B cell (primary cell): Measurements from ENCODE around the gene NECTIN4. TPM values are rescaled to one million over a fixed set of nuclear protein-coding genes. Genes with fewer than 3 reads are reported as not detected.
A peak's percentile ranks its signal among the peaks of the same experiment; 100 is the strongest.

Experiments used
- ATAC-seq: fragments of 200-7000 bp; cut with Tn5 transposase; one replicate; pipeline ENCODE4 v1.10.0; 2021; ENCODE audit warnings: low read depth, mild to moderate bottlenecking, moderate number of reproducible peaks, moderate library complexity
- CTCF ChIA-PET: fragments of 350-600 bp; sonication (Branson Sonifier 250); formaldehyde crosslinking; loops from one replicate; lab custom pipeline; 2021; ENCODE audit warnings: antibody characterized with exemption, inconsistent platforms; lab: Charles Lee
- POLR2A ChIA-PET: fragments of 350-600 bp; sonication (Branson Sonifier 250); formaldehyde crosslinking; loops from one replicate; lab custom pipeline; 2021; ENCODE audit warnings: antibody characterized with exemption; lab: Charles Lee
- DNase-seq: peaks from one replicate; pipeline ENCODE4 v3.0.0; 2013
- H2AFZ ChIP-seq: 2 replicates; pipeline ENCODE4 v1.6.1; 2012; ENCODE audit warnings: mild to moderate bottlenecking, low read depth, low read length; ENCODE audit not compliant: insufficient read depth, poor library complexity, severe bottlenecking
- H3K27ac ChIP-seq, 2 donors: 1 replicate in 1 of 2; 2 replicates in 1 of 2; pipeline ENCODE4 v1.5.1; 2012 to 2013; ENCODE audit warnings: low read length in 2 of 2, mild to moderate bottlenecking in 2 of 2, moderate library complexity in 1 of 2
- H3K27me3 ChIP-seq, 4 experiments: fragments of 200-600 bp in 1 of 4; sonication (generic) in 1 of 4; replicated peaks in 1 of 4; 1 replicate in 2 of 4; 2 replicates in 2 of 4; pipeline versions ENCODE4 v1.6.1 to v1.7.0; 2013 to 2016; ENCODE audit warnings: low read length in 3 of 4, mild to moderate bottlenecking in 2 of 4, mixed read lengths in 1 of 4, moderate library complexity in 1 of 4; ENCODE audit not compliant: insufficient read depth in 4 of 4, control insufficient read depth in 3 of 4; ENCODE audit errors: control extremely low read depth in 1 of 4
- H3K36me3 ChIP-seq, 2 experiments: replicated peaks in 1 of 2; 1 replicate in 1 of 2; 2 replicates in 1 of 2; pipeline versions ENCODE4 v1.6.1 to v1.7.1; 2013; ENCODE audit warnings: low read length in 1 of 2; ENCODE audit not compliant: insufficient read depth in 2 of 2, control insufficient read depth in 1 of 2; ENCODE audit errors: control extremely low read depth in 1 of 2, extremely low read depth in 1 of 2
- H3K4me1 ChIP-seq, 2 donors: fragments of 200-600 bp in 1 of 2; sonication (generic) in 1 of 2; 1 replicate in 1 of 2; 2 replicates in 1 of 2; pipeline versions ENCODE4 v1.5.1 to v1.6.1; 2013 to 2017; ENCODE audit warnings: low read length in 2 of 2; ENCODE audit not compliant: control insufficient read depth in 2 of 2, insufficient read depth in 2 of 2
- H3K4me2 ChIP-seq: replicated peaks from 2 replicates; pipeline ENCODE3; 2012; ENCODE audit warnings: mild to moderate bottlenecking, low read depth, low read length; ENCODE audit not compliant: poor library complexity, severe bottlenecking
- H3K4me3 ChIP-seq, 5 experiments: fragments of 200-600 bp in 1 of 5; sonication (generic) in 1 of 5; 1 replicate in 3 of 5; 2 replicates in 2 of 5; pipeline versions ENCODE4 v1.5.1 to v1.7.0; 2011 to 2016; ENCODE audit warnings: low read length in 4 of 5, mild to moderate bottlenecking in 4 of 5, low read depth in 2 of 5, control low read depth in 1 of 5, moderate library complexity in 1 of 5; ENCODE audit not compliant: insufficient read depth in 1 of 5; ENCODE audit errors: control extremely low read depth in 1 of 5, extremely low read depth in 1 of 5
- H3K79me2 ChIP-seq: fragments of 200-600 bp; sonication (generic); one replicate; pipeline ENCODE4 v1.6.0; 2016; ENCODE audit warnings: low read length; ENCODE audit not compliant: control insufficient read depth, insufficient read depth
- H3K9ac ChIP-seq: fragments of 200-600 bp; sonication (generic); 2 replicates; pipeline ENCODE4 v1.6.1; 2017; ENCODE audit warnings: mild to moderate bottlenecking, low read length, moderate library complexity
- H3K9me3 ChIP-seq, 3 donors: one replicate each; pipeline versions ENCODE4 v1.6.1 to v1.7.1; 2013; ENCODE audit warnings: low read length in 2 of 3; ENCODE audit not compliant: control insufficient read depth in 2 of 3, insufficient read depth in 1 of 3; ENCODE audit errors: control extremely low read depth in 1 of 3
- H4K20me1 ChIP-seq: 2 replicates; pipeline ENCODE4 v1.6.0; 2012; ENCODE audit warnings: mild to moderate bottlenecking, low read length; ENCODE audit not compliant: insufficient read depth, control insufficient read depth, poor library complexity, severe bottlenecking
- H3K27ac Mint-ChIP-seq: one replicate; pipeline ENCODE4 v1.8.0; 2021; ENCODE audit warnings: mixed read lengths
- H3K27me3 Mint-ChIP-seq: one replicate; pipeline ENCODE4 v1.8.0; 2021; ENCODE audit warnings: mixed read lengths
- H3K4me1 Mint-ChIP-seq: one replicate; pipeline ENCODE4 v1.8.0; 2021; ENCODE audit warnings: mixed read lengths
- H3K4me3 Mint-ChIP-seq: one replicate; pipeline ENCODE4 v1.8.0; 2021; ENCODE audit warnings: mixed read lengths
- H3K9me3 Mint-ChIP-seq: one replicate; pipeline ENCODE4 v1.8.0; 2022; ENCODE audit warnings: mixed read lengths; ENCODE audit not compliant: insufficient read depth
- CTCF ChIP-seq: fragments of 200-600 bp; IDR thresholded peaks from one replicate; pipeline ENCODE4 v1.8.0; 2022; ENCODE audit warnings: antibody characterized with exemption, mild to moderate bottlenecking
- EZH2 ChIP-seq: IDR thresholded peaks from 2 replicates; pipeline ENCODE4 v1.6.1; 2012; ENCODE audit warnings: borderline replicate concordance, low read depth, mild to moderate bottlenecking, moderate library complexity, low read length; ENCODE audit not compliant: insufficient read depth, poor library complexity, severe bottlenecking
- WGBS: methylation state at CpG from one replicate; pipeline ENCODE4 v1.1.5; 2013; ENCODE audit warnings: missing lambda C conversion rate; ENCODE audit not compliant: insufficient coverage; 5-methylcytosine and 5-hydroxymethylcytosine counted together
- intact Hi-C: fragments of 100-400 bp; cut with micrococcal nuclease; formaldehyde crosslinking; loops from one replicate; pipeline ENCODE4 v1.10.0; 2022
- polyA plus RNA-seq: library from polyadenylated mRNA; depleted of rRNA; stranded (reverse); fragments of >200 nt; gene quantifications from 2 replicates; pipeline ENCODE4 v1.2.3, GENCODE V29; 2012
- total RNA-seq, 2 donors: library from RNA; stranded (reverse); fragments of 120-200 nt in 1 of 2; gene quantifications; 1 replicate in 1 of 2; 2 replicates in 1 of 2; pipeline versions ENCODE4 v1.2.3 to v1.2.4, GENCODE V29; 2013 to 2022

The NECTIN4 gene
- total and polyA plus RNA-seq, 2 donors (not counting 1 experiment from before 2014, with no cell fraction given): not detected

- ChIA-PET CTCF (interaction anchor here (0.6 to 8.7 kb wide), 41 partner anchors 7 to 641 kb away, joined by 3 to 142 read pairs (median 4); partner anchors contain the start of genes ARHGAP30, F11R, ITLN2 and NDUFS2), POLR2A (interaction anchor here (0.6 to 2.8 kb wide), 14 partner anchors 18 to 259 kb away, joined by 3 to 23 read pairs (median 5); partner anchors contain the start of genes ARHGAP30, F11R and USF1)
- Mint-ChIP-seq H3K27me3 (no peaks in the 10 kb centered on the region), H3K9me3 (no peaks in the 10 kb centered on the region), H3K4me1 (peaks cover 33% of the 10 kb centered on the region), H3K27ac (peak within 1 kb of the TSS; percentile 96), H3K4me3 (peak within 1 kb of the TSS; percentile 94)
- peak within 1 kb of the TSS; percentile 51 to 71 (median 60) for H3K4me3 ChIP-seq
- no peaks in the 10 kb centered on the region for H3K27me3 ChIP-seq
- H2AFZ ChIP-seq: peak within 1 kb of the TSS; percentile 88
- H3K9ac ChIP-seq: peak within 1 kb of the TSS; percentile 69
- H3K9me3 ChIP-seq: no peaks in the 10 kb centered on the region
- H3K79me2 ChIP-seq: no peaks in the 10 kb centered on the region
- DNase-seq: peak; percentile 87
- 10% methylated on average over 71 of the region's 71 CpGs for WGBS
- intact Hi-C loops: loop anchor here (1.0 to 10.0 kb wide), 8 partner anchors 19 to 286 kb away; partner anchors contain the start of genes ARHGAP30, DEDD, F11R and UFC1
- H3K4me1 ChIP-seq: peaks cover 16 to 31% of the 10 kb centered on the region in 2 donors
- peak; percentile 80 for ATAC-seq
- TF ChIP-seq EZH2 (no peak), CTCF (no peak)
- H3K4me2 ChIP-seq: peak within 1 kb of the TSS; percentile 87
- peak within 1 kb of the TSS; percentile 45 to 57 for H3K27ac ChIP-seq
- no peaks in the 10 kb centered on the region for H4K20me1 ChIP-seq
- peaks cover 0 to 24% of the 10 kb centered on the region in 2 experiments for H3K36me3 ChIP-seq
These were observed 9.1 kb upstream of the NECTIN4 start, which contains the start of gene KLHDC9 for GRCh38 chr1:161098210-161099068. Gene KLHDC9, plus strand, starts transcription at chr1:161098361. Its CDS starts 175 bp downstream, at chr1:161098536.
